Thoracic aorta (tissue), 2 donors: Measurements from ENCODE around the gene ZSCAN10. TPM values are rescaled to one million over a fixed set of nuclear protein-coding genes. Genes with fewer than 3 reads are reported as not detected.

ENCODE experiments used
- ATAC-seq: fragments of 150-250 bp; one replicate; pipeline ENCODE4 v1.8.0; 2017; ENCODE audit warnings: low read depth; ENCODE audit not compliant: insufficient number of reproducible peaks, low FRiP score
- DNase-seq: peaks from one replicate; pipeline ENCODE4 v3.0.0-alpha.2; 2020; ENCODE audit warnings: low spot score
- H3K27ac ChIP-seq, 2 donors: fragments of 200-600 bp; sonication (generic); 1 replicate in 1 of 2; 2 replicates in 1 of 2; pipeline ENCODE4 v1.5.1; 2016; ENCODE audit warnings: mild to moderate bottlenecking in 2 of 2, moderate library complexity in 2 of 2
- H3K27me3 ChIP-seq: fragments of 200-600 bp; sonication (generic); replicated peaks from 2 replicates; pipeline ENCODE4 v1.6.0; 2016; ENCODE audit warnings: mild to moderate bottlenecking; ENCODE audit not compliant: insufficient read depth
- H3K36me3 ChIP-seq: fragments of 200-600 bp; sonication (generic); one replicate; pipeline ENCODE4 v1.5.1; 2016
- H3K4me1 ChIP-seq, 2 donors: fragments of 200-600 bp; sonication (generic); 1 replicate in 1 of 2; 2 replicates in 1 of 2; pipeline versions ENCODE4 v1.5.1 to v1.6.0; 2016; ENCODE audit warnings: low read depth in 2 of 2, mild to moderate bottlenecking in 1 of 2; ENCODE audit not compliant: control insufficient read depth in 1 of 2
- H3K4me3 ChIP-seq: fragments of 200-600 bp; sonication (generic); 2 replicates; pipeline ENCODE4 v1.5.1; 2016; ENCODE audit warnings: mild to moderate bottlenecking
- H3K9me3 ChIP-seq: fragments of 200-600 bp; sonication (generic); 2 replicates; pipeline ENCODE4 v1.5.1; 2016
- total RNA-seq, 2 donors: library from RNA; depleted of rRNA; stranded (reverse); fragments of >200 nt; gene quantifications; one replicate each; pipeline versions ENCODE4 v1.1.0 to v1.2.3, GENCODE V29; 2016
- TF ChIP-seq, protein P1 (sequence below): fragments of 200-600 bp; sonication (generic); IDR thresholded peaks from one replicate; pipeline ENCODE4 v1.5.1; 2019; ENCODE audit warnings: antibody characterized with exemption

Gene ZSCAN10
- total RNA-seq, 2 donors from 2014 or later: not detected

GRCh38 chr16:3138823-3139426 lies 39.8 kb upstream of the ZSCAN10 start:
- Histone ChIP-seq H3K9me3 (no peaks in the 10 kb centered on the region), H3K4me1 (peaks cover under 1 to 19% of the 10 kb centered on the region in 2 donors), H3K4me3 (no peak overlapping the region), H3K27me3 (no peaks in the 10 kb centered on the region), H3K27ac (no peak overlapping the region), H3K36me3 (peaks cover 16% of the 10 kb centered on the region)
- TF ChIP-seq, protein P1, sequence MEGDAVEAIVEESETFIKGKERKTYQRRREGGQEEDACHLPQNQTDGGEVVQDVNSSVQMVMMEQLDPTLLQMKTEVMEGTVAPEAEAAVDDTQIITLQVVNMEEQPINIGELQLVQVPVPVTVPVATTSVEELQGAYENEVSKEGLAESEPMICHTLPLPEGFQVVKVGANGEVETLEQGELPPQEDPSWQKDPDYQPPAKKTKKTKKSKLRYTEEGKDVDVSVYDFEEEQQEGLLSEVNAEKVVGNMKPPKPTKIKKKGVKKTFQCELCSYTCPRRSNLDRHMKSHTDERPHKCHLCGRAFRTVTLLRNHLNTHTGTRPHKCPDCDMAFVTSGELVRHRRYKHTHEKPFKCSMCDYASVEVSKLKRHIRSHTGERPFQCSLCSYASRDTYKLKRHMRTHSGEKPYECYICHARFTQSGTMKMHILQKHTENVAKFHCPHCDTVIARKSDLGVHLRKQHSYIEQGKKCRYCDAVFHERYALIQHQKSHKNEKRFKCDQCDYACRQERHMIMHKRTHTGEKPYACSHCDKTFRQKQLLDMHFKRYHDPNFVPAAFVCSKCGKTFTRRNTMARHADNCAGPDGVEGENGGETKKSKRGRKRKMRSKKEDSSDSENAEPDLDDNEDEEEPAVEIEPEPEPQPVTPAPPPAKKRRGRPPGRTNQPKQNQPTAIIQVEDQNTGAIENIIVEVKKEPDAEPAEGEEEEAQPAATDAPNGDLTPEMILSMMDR: no peak
- no peak for ATAC-seq
- DNase-seq: no peak

DNA sequence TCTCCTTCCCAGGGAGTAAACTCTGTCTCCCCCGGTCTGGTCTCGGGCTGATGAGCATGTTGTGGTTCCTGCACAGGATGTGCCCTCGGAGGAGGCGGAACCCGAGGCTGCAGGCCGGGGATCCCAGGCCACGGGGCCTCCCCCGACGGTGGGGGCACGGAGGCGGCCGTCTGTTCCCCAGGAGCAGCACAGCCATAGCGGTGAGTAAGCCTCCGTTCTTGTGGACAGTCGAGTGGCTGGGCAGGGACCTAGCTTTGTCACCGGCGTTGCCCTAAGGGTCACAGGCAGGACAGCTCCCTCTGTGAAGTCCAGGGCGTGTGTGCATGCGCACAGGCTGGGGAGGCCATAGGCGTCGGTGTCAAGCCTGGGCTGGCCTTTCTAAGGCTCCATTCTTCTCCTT lies 39.2 kb upstream of the ZSCAN10 start:
- peaks cover 16% of the 10 kb centered on the region for H3K36me3 ChIP-seq
- TF ChIP-seq, protein P1: no peak
- no peak overlapping the region for H3K27ac ChIP-seq

DNA sequence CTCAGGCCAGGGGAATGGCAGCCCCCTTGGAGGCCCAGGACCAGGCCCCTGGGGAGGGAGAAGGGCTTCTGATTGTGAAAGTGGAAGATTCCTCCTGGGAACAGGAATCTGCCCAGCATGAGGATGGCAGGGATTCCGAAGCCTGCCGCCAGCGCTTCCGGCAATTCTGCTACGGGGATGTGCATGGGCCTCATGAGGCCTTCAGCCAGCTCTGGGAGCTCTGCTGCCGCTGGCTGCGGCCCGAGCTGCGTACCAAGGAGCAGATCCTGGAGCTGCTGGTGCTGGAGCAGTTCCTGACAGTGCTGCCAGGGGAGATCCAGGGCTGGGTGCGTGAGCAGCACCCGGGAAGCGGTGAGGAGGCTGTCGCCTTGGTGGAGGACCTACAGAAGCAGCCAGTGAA lies 38.2 kb upstream of the ZSCAN10 start:
- Histone ChIP-seq H3K4me1 (peaks cover 3 to 18% of the 10 kb centered on the region in 2 donors), H3K4me3 (no peak overlapping the region), H3K27me3 (no peaks in the 10 kb centered on the region), H3K27ac (no peak overlapping the region), H3K9me3 (no peaks in the 10 kb centered on the region), H3K36me3 (peaks cover 10% of the 10 kb centered on the region)
- TF ChIP-seq, protein P1: no peak
- no peak for DNase-seq
- no peak for ATAC-seq

More for the DNA sequence above, 39.2 kb upstream of the ZSCAN10 start:
- H3K9me3 ChIP-seq: no peaks in the 10 kb centered on the region
- no peaks in the 10 kb centered on the region for H3K27me3 ChIP-seq
- no peak for DNase-seq
- ATAC-seq: no peak
- no peak overlapping the region for H3K4me3 ChIP-seq
- peaks cover 3 to 18% of the 10 kb centered on the region in 2 donors for H3K4me1 ChIP-seq

DNA sequence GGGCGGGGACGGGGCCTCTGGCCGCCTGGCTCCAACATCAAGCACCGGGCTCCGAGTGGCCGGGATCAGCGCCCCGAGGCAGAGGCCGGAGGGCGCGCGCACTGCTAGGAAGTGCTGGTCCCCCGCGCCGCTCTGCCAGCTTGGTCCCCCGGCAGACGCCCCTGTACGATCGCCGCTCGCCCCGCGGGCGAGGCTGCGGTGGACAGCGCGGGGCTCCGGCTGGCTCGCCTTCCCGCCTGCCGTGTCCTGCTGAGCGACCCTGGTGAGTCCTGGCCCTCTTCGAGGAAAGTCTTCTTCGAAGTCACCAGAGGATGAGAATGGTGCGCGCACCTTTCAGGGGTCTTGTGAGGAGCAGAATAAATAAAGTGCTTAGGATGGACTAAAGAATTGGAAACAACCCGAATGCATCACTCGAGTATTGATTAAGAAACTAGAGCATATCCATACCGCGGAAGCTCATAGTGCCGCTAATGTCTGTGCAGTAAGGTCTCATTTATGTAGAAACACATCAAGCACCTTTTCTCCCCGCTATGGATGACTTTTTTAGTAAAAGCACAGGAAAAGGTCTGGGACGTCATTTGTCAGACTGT lies 36.1 kb upstream of the ZSCAN10 start:
- no peak for ATAC-seq
- TF ChIP-seq, protein P1: no peak
- H3K4me3 ChIP-seq: peak overlapping the region; percentile 90
- H3K27ac ChIP-seq: peak overlapping the region; percentile 76 to 86
- peaks cover 5% of the 10 kb centered on the region for H3K36me3 ChIP-seq
- peaks cover 3 to 18% of the 10 kb centered on the region in 2 donors for H3K4me1 ChIP-seq
- H3K9me3 ChIP-seq: no peaks in the 10 kb centered on the region
- DNase-seq: no peak
- H3K27me3 ChIP-seq: no peaks in the 10 kb centered on the region

DNA sequence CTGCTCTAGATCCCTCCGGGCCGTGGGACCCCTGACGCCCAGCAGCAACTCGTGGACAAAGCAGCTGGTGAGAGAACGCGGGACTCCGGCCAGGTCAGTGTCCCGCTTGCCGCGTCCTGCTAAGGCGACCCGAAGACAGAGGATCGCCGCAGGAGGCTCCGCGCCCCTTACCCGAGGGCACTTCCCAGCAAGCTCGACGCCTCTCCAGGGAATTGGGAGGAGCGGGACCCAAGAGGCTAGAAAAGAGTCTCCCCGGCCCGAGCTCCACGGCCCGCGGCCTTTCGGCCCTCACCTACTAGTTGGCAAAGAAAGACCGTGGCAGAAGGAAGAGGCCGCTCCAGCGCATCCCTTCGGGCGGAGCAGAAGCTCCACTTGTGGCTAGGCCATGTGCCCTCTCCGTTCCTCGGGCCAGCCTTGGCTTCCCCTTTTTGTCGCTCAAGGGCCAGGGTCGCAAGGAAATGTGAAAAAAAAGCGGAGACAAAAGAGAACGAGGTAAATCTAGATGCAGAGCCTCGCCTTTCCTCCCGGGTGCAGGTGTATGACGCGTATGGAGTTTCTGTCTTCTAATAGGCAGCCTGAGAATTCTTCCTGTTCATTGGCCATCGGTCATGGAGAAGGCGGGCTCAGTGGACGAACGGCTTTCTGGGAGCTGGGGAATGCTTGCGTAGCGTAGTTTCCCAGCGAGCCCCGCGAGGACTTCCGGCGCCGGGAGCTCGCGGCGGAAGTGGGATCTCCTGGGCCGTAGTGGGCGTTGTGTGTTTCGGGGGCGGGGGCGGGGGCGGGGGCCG lies 35.4 kb upstream of the ZSCAN10 start, which contains the start of gene ZNF213:
Gene ZNF213, plus strand, starts transcription at position 692 of the 788 bp plus-strand sequence. CDS start 2,252 bp downstream, outside the sequence.
- ATAC-seq (peak; percentile 96), DNase-seq (peak; percentile 88)
- H3K36me3 ChIP-seq: peaks cover 5% of the 10 kb centered on the region
- no peaks in the 10 kb centered on the region for H3K9me3 ChIP-seq
- H3K4me3 ChIP-seq: peak within 1 kb of the TSS; percentile 90
- TF ChIP-seq, protein P1: no peak
- no peaks in the 10 kb centered on the region for H3K27me3 ChIP-seq
- peak within 1 kb of the TSS; percentile 91 to 93 for H3K27ac ChIP-seq
- peaks cover 3 to 24% of the 10 kb centered on the region in 2 donors for H3K4me1 ChIP-seq
